GM19238 (cell line): ENCODE data around the gene ITCH.

Experiments
- DNase-seq: peaks from one replicate; pipeline ENCODE4 v3.0.0; 2011; ENCODE audit warnings: low spot score; ENCODE audit not compliant: insufficient read length

The ITCH gene

GRCh38 chr20:34529742-34530141 is 166.7 kb downstream of the ITCH start:
- DNase-seq = no peak

- no peak for DNase-seq
Measured at GRCh38 chr20:34530342-34530741, 167.3 kb downstream of the ITCH start.

DNA sequence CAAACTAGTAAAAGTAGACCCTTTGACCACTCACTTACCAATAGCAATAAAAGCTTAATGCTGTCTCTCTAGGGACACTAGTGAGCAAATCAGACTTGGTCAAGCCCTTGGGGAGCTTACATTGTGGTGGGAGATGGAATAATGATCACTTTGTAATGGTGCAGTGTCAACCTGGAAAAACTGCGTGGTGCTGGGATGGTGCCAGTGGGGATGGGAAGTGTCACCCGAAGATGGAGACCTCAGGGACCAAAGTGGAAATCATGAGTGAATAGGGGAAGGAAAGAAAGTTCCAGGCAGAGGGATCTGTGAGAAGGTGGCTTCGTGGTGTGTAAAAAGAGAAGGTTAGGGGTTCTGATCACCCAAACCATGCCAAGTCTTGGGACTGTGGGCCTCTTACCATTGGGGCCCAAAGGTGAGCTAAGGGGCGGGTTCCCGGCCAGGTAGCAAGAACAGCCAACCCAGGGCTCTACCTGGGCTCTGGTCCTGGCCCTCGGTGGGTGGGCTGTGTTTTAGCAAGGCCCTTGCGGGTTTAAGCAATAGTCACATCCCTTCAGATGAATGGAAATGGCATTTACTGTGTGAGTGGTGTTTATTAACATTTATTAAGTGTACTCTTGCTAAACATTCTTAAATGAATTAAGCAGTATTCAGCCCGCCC is 168.7 kb downstream of the ITCH start:
- DNase-seq = no peak

DNA sequence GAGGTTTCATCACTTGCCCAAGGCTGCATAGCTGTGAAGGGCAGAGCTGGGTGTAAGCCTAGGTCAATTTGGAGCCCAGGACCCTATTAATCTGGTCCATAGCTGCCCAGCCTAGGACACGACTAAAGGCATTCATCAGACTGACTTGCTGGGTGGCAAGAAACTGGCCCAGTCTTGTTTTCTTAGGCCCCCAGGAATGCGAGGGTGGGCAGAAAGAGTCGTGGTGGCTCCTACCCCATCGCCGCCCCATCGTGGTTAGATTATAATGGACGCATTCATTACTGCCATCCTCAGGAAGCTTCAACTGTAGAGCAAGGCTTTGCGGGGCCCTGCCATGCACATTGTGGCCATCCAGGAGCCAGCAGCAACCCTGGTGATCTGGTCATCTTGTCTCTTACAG is 169.2 kb downstream of the ITCH start:
- no peak for DNase-seq

DNA sequence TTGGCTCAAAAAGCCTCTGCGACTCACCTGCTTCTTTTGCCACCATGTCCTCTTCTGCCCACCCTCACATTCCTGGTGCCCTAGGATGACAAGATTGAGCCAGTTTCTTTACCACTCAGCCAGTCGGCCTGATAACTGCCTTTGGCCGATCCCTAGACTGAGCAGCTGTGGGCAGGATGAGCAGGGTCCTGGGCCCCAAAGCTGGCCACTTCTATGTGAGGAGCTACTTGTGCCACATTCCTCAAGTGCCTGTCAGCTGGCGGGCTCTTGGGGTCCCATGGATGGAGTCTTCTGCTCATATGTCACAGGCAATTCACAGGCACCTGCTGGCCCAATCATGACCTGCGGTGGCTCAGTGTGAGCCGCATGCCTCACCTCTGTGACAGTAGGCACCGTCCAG is 169.7 kb downstream of the ITCH start:
- DNase-seq = no peak

GRCh38 chr20:34534391-34535165 is 171.5 kb downstream of the ITCH start:
- no peak for DNase-seq

GRCh38 chr20:34535301-34535840 is 172.3 kb downstream of the ITCH start:
- no peak for DNase-seq

DNA sequence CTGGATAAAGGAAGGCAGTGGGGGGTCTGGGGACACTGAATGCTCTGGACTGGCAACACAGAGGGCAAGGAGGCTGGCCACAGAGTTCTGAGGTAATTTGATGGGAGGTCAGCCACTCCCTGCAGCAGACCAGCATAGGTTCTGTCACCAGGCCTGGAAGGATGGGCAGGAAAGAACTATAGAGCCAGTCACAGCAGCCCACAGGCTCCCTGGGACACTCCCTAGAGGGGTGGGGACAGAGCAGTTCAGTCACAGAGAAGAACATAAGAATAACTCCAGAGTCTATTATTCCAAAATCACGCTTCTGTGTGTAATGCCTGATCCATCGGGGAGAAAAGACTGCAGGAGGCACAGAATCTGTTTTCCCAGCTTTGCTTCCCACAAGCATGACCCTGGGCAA is 172.8 kb downstream of the ITCH start:
- DNase-seq = no peak

DNA sequence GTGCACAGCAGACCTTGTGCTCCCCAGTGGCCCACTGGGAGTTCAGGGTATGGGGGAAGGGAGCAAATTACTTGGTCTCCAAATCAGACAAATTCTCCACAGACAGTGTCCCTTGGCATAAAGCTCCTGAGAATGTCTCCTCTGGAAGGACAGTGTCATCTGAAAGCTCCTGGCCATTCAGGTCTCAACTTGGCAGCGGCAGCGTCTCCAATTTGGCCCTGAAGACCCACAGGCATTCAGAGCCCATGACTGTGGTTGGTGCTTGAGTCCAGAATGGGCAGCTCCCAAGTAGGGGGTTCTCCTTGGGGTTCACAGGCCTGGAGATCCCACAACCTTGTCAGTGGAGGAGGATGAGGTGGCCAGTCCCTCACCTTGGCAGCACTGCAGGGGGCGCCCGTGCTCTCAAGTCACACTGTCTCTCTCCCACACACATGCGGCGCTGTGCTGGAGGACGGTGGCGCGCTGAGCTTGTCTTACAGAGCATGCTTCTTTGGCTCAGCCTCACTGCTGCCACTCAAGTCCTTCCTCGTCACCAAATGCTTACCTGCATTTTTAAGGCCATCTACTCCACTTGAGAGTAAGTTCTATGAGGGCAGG is 173.8 kb downstream of the ITCH start:
- no peak for DNase-seq

- DNase-seq = no peak
Measured at GRCh38 chr20:34537651-34538050, 174.6 kb downstream of the ITCH start.

- DNase-seq = no peak
Measured at GRCh38 chr20:34538671-34539123, 175.6 kb downstream of the ITCH start.

DNA sequence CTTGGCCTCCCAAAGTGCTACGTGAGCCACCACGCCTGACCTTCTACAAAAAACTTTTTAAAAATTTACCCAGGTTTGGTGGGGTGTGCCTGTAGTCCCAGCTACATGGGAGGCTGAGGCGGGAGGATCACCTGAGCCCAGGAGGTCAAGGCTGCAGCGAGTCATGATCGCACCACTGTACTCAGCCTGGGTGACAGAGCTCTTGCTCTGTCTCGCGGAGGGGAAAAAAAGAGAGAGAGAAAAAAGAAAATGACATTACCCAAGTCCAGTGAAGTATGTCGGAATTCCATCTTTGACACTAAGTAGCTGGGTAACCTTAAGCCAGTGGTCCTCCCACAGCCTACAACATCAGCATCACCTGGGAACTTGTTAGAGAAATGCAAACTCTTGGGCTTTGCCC is 176.7 kb downstream of the ITCH start:
- no peak for DNase-seq

DNA sequence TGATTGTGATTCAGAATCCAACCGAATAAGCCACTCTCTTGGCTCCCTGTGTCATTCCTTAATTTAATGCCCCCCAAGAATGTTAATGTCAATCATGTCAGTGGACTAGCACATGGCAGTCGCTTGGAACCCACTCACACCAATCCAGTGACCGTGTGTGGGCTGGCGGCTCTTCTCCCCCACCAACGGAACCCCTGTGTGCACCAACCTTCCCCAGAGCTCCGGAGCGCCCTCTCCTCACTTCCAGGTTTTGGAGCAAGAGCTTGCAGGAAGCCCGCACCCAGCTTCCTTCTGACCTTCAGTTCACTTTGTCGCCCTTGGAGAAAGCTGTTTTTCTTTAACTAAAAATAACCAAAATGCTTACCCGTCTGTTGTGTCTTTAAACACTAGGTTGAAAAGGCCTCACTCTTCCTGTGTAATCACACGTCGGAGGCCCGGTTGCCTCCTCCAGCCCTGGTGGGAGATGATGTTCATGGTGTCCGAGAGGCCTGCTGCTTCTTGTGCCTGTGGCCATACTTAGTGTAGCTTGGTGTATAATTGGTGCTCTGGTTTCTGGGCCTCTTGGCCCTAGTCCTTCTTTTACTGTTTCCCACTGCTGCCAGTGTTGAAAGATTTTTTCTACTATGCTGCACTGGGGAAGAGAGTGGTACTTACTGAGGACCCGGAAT is 177.7 kb downstream of the ITCH start:
- no peak for DNase-seq

- no peak for DNase-seq
Measured at GRCh38 chr20:34541264-34541901, 178.3 kb downstream of the ITCH start.

DNA sequence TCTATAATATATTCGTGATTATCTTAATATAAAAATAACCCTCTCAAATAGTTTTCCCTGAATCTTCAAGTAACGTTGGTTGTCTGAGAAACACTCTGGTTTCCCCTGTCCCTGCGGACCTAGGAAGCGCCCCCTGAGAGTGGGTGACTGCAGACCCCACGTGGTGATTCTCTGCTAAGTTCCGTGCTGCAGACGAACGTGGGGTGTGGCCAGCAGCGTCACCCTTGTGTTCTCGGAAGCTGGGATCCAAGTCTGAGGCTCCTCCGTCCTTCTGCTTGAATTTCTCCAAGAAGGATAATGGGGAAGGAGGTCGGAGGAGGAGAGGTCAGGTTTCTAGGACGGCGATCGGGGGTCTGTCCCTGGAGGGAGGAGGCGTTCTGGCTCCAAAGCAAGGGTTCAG is 178.8 kb downstream of the ITCH start:
- DNase-seq = no peak

GRCh38 chr20:34542439-34542838 is 179.4 kb downstream of the ITCH start:
- DNase-seq = no peak

- no peak for DNase-seq
Measured at GRCh38 chr20:34543463-34544056, 180.5 kb downstream of the ITCH start.

- no peak for DNase-seq
Measured at GRCh38 chr20:34544109-34544796, 181.2 kb downstream of the ITCH start.

DNA sequence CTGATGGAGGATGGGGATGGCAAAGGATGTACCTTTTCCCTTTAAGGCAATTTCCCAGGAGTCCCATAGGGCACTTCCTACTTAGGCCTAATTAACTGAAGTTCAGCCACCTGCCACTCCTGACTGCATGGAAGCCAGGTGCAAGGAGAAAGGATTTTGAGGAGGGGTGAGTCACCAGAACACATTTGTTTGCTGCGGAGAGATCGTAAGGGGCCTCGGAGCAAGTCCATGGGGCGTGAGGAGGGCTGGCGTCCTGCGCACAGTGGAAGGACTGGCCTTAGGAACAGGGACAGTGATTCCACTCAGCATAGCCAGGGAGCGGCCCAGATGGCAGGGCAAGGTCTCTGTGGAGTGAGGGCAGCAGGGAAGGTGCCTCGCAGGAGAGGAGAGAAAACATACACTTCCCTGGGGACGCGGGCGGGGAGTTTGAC is 183.7 kb downstream of the ITCH start:
- no peak for DNase-seq
